GM19455 (cell line): ENCODE data around the gene NCOA4.
"Not testable (repeated sequence)": the region's sequence is repeated elsewhere in the genome, so short reads cannot be mapped to it uniquely, and the experiment has no call there.

ENCODE experiments used
- ATAC-seq: cut with Tn5 transposase; IDR thresholded peaks from one replicate; pipeline ENCODE4 v1.9.1; 2021; ENCODE audit not compliant: unreplicated experiment

The NCOA4 gene

DNA sequence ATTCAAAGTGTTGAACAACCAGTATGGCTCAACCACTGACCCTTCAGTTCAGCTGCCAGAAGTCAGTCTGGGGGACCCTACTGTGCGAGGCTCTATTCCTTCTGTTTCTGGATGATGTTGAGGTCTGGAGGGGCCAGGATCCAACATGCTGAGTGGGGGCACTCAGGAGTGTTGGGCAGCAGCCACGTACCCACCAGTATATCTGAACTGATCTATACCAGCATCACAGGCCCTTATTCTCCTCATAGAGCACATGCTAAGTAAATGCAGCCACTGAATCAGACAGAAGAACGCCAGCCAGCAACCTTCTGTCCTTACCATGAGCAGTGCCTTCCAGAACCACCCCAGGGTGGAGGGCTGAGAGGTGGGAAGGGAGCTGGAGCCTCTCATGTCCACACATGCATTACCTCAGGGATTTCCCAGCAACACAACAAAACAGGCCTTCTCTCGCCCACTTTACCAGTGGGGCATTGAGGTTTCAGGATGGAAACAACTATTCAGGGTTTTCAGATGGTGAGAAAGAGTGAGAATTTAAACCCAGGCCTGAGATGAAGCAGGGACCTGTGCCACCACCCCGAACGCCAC is 22.5 kb upstream of the NCOA4 start:
- no peak for ATAC-seq

DNA sequence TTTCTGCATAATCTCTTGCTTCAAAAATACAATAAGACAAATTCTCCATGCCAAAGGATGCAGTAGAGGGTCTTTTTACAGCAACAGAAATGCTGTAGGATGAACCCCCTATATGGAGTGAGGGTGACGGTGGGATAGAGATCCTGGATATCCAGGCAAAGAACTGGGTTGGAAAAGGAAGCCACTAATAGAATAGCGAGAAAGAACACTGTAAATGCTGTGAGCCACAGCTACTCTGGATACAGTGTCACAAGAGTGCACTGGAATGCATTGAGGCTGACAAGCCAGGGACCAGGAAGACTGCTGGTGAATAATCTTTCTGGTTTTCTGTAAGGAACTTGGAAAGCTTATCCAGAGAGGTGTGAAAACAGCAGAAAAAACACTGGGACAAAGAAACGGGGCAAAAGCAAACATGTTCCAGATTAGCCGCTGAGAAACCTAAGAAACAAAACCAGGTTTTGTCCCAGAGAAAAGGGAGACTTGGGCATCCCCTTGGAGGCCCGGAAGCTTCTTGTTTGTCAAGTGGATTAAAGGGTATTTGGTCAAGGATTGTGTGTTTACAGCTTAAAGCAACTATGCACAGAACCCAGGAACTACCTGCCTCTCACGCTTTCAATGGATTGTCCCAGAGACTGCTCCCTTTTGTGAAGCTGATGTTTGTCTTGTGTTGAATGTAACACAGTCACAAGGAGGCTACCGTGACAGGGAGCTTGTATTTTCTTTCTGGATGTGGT is 21.8 kb upstream of the NCOA4 start:
- no peak for ATAC-seq

DNA sequence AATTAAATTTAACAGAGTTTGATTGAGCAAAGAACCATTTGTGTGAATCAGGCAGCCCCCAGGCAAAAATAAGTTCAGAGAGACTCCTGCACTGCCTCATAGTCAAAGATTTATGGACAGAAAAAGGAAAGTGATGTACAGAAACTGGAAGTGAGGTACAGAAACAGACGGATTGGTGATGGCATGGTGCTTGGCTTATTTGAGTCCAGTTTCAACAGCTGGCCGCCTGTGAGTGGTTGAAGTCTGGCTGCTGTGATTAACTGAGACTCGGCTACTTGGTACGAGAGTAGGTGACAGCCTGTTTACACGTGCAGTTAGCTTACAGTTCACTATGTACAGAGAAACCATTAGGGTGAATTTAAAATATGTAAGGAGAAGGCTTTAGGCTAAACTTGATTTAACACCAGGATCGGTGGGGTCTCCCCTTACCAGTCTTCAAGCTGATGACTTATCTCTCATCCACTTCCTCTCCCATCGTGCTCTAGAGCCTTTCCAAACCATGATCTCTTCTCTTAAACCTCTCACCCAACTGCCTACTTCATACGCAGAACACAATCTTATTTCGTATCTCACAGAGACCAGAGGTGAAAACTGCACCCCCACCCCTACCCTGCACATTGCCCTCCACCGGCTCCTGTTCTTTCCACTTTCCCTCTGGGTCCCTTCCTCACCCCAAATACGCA is 20.7 kb upstream of the NCOA4 start:
- no peak for ATAC-seq

DNA sequence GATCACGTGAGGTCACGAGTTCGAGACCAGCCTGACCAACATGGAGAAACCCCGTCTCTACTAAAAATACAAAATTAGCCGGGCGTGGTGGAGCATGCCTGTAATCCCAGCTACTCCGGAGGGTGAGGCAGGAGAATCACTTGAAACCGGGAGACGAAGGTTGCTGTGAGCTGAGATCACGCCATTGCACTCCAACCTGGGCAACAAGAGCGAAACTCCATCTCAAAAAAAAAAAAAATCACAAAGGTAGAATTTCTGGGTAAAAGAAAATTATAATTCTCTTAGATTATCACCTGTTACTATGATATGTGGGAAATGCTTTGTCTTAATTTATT is 19.0 kb upstream of the NCOA4 start:
- not testable (repeated sequence) for ATAC-seq

DNA sequence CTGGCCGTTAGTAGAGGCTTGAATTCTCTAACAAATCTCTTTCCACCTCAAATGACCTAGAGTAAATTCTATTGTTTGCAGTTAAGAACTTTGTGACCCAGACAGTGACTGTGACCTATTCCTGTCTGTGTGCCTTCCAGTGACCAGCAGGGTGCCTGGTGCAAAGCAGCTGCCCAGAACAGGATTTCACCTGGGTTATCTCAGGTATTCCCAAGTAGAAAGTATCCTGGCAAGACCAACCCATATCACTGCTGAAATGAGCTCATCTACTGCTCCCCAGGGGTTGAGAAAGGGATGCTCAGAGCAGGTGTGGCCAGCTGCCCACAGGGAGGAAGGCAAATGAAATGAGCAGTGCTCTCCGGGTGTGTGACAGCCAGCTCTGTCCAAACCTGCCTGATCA is 17.7 kb upstream of the NCOA4 start:
- no peak for ATAC-seq

DNA sequence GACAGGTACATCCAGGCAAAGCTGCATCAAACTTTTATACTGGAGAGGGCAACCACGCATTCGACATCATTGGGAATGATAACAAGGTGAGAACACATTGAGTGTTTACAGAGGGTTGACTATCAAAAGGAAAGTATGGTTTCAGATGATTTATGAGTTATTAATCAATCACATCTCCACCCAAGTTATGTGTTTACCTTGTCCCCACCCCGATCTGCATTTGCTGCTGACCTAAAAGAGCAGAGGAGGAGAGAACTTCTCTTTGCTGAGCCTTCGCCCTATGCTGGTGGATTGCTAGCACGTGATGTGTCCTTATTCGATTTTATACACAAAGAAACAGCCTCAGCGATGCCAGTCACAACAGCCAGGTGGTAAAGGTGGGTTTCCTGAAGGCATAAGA is 15.8 kb upstream of the NCOA4 start, which contains the start of gene MSMB:
MSMB (minus strand) TSS at position 9 of the 400 bp plus-strand sequence. CDS start 32 bp downstream, outside the sequence.
- ATAC-seq: no peak

DNA sequence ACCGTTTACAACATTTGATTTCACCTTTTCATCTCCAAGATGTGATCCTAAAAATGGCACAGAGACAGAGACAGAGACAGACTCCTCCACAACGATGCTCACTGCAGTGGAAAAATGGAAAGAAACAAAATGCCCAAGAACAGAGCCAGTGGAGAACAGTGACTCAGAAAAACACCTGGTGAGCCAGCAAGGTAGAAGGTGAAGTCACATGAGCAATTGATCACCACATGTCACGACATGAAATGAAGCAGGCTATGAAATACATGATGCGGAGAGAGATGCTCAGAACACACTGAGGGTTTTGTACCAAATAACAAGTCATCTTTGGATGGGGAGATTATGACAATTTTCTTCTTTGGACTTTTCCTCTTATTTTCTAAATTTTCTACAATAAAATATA is 12.1 kb upstream of the NCOA4 start:
- no peak for ATAC-seq

DNA sequence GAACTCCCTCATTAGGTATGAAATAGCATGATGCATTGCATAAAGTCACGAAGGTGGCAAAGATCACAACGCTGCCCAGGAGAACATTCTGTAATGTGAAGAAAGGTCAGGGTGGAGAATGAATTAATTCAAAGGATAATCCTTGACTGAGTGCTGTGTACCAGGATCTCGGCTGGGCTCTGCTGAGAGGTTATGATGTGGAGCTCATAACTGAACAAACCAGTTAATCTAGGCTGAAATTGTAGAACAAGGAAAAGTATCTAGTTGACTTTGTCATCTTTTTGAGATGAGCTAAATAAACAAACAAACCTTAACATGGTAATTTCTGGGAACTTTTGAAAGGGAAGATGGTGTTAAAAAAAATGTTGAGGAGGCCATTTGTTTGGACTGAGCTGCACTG is 9.6 kb upstream of the NCOA4 start:
- ATAC-seq: no peak

DNA sequence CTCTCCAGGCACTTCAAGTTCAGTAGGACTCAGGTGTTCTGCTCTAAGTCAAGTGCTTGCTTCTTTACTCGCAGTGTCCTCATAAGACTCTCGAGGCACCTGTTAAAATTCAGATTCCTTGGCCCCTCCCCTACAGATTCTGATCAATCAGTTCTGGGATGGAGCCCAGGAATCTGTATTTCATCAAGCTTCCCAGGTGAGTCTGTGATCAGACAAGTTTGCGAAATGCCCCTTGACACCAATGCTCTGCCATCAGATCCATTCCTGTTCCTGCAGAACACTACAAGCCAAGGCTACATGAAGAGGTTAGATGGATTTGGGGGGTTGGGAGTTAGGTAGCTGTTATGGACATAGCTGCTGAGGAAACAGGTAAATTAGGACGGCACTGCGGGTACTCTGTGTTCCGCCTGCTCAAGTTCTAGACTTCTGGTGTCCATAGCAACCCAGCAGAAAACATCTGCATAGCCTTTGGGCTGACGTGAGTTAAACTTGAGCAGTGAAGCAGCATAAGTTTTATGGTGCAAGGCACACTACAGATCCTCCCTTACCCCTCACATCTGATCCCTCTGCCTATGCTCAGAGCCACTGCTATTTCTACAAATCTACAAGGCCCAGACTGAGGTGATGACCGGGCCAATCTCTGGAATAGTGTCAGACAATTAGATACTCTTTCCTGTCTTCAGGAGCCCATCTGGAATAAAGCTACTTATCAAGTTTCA is 6.8 kb upstream of the NCOA4 start:
- no peak for ATAC-seq

DNA sequence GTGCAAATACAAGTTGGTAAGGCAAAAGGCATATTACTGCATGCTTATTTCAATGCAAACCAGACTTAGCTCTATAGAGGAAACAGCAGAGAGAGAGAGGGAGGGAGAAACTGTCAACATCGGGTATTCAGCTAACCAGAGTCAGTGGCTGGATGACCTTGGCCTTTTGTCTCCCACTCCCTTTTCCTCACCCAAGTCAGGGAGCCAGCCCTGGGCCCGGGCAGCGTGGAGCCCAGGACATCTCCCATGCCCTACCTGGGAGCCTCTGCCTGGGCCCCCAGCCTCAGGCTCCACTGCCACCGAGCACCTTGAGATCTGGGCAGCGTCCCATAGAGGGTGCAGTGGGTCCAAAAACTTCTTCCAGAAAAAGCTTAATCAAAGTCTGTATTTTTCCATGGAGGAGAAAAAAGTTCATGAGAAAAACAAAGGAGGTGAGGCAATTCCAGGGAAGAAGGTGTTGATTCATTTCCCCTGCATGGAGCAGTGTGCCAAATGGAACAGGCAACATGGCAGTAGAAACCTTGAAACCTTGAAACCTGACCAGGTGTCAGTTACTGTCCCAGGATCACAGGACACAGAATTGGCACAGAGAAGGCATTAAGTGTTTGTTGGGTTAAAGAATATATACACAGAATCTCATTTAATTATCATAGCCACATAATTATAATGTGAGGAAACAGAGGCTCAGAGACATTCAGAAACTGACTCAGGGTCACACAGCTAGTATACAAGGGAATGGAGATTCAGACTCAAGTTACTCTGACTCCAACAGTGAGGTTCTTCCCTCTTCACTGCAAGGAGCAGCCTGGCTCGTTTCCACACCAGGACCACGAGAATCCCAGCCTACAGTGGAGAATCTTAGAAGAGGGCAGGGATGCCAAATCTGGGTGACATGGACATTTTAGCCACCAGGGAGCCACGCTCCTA is 5.8 kb upstream of the NCOA4 start:
- ATAC-seq: no peak

DNA sequence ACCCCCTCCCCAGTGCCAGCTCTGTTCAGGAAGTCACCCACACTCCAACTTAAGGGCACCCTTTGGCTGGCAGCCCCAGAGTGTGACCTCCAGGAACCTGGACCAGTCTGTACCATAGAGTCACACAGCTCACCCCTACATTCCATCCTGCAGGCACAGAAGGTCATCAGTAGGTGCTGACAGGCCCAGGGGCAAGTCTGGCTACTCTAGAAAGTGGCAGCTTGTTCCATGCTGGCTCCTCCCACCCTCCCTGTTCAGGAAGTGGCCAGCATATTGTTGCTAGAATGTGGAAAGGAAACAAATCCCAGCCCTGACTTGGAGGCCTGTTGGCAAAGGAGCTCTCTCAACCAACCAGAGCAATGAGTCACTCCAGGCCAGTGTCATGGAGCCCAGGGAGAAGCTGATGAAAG is 3.2 kb upstream of the NCOA4 start:
- no peak for ATAC-seq

DNA sequence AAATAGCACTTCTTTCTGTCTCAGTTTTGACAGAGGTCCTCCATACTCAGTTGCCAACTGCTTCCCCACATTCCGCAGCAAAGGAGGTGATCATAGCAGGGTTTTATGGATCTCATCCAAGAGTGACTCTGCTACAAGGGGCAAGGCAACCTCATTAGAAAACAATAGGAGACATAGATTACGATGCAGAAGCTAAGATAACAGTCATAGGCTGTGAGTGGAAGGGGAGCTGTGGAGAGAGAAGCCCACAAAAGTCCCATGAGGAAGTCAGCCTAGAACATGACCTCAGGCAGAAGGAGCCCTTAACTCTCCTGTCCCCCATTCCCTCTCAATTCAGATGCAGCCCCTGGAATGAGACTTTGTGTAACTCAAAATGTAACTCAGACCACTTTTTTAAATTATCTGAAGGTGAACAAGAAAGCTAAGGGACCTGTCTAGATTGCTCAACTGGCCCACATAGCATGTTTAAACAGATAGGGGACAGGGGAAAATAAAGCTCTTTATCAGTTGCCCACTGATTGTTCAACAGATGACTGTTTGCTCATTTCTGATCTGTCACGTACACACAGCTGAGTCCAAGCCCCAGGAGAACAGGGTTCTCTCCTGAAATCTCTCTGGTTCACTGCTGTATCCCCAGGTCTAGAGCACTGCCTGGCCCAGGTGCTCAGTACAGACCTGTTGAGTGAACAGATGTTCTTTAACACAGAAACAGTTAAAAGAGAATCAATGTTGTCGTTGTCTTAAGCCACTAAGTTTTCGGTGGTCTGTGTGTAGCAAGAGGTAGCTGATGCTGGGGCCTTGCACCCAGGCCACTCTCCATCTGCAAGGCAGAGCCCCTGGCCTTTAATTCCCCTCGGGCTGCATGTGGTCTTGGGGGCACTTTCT is 1.5 kb upstream of the NCOA4 start:
- ATAC-seq: no peak

DNA sequence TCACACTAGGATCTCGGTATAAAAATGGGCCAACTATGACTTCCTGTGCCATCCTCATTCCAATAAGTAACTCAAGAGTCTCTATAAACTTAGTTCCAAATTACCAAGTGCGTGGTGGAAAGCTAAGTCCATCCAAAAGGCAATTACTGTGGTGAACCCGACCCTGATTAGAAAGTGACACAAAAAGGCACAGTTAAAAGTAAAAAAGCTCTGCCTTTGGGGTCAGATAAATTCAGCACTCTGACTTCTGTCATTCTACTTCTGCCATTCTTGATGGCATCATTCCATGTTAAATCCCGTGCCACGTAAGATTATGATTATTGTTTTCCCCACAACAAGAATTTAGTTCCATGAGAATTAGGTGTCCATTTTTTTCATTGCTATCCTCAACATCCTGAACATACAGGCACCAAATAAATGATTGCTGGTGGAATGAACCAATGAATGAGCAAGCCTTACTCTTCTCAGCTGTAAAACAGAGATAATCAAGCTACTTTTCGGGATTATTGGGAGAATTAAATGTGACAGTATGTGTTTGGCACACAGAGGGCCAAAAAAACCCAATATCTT is 877 bp downstream of the NCOA4 start:
- ATAC-seq: no peak

DNA sequence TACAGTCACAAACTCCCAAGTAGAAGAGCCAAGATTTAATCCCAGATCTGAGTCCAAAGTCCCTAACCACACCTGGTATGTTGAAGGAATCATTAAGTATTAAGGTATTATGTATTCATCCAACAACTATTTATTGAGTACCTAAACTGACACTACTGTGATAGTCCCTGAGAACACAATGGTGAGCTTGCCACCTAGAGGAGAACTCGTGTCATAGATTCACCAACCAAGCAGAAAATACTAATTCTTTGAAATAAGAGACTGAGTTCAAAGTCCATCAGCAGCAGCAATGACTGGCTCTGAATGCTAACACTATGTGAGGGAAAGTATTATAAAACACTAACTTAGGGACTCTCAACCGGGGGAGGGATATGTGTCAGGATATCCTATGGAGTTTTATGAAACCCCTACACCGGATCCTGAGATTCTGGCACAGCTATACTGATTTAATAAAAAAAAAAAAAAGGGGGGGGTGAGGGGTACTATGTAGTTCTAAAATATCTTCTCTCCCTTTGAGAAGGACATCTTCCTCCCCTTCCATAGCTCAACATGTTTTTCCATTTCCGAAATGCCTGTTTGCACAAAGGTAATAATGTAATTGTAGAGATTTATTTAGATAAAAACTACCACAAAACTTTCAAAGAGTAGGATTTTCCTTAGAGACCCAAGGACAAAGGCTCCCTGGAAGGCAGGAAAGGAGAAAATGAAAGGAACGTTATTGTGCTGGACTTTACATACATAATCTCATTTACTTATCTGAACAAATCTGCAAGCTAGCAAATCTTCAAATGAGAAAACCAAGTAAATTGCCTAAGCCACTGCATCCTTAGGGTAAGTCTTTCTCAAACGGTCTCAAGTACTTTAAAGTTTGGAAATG is 1.6 kb downstream of the NCOA4 start:
- ATAC-seq: peak; percentile 42

DNA sequence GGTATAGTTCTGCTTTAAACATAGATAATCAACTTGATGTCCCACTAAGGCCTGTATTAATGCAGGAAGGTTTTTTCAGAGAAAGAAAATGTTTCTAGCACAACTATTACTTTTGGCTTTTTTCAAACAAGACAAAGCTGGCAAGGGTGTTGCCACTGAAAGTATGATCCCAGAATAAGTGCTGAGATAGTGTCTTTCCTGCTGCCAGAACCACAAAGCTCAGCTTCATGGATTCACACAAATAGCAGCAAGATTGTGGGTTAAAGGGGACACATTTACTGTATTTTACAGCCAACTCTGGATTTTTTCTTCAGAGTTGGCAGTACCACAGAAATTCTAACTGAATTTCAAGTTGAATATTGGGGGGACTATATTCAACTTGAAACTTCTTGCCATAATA is 4.3 kb downstream of the NCOA4 start:
- ATAC-seq: no peak

DNA sequence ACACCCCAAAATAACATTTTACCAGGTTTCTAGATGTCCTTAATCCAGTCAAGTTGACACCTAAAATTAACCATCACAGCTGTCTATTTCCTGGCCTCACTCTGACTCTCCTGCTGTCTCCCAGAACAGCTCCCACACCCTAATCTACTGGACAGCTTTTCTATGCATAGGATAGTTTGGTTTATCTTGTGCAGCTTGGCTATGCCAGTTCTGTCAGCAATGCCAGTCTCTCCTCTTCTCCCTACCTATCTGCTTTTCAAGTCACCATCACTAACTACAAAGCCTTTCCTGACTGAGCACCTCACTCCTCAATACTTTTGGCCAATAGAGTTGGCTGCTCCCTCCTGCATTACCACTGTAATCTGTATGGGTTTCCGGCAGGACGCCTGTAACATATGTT is 5.0 kb downstream of the NCOA4 start:
- no peak for ATAC-seq

DNA sequence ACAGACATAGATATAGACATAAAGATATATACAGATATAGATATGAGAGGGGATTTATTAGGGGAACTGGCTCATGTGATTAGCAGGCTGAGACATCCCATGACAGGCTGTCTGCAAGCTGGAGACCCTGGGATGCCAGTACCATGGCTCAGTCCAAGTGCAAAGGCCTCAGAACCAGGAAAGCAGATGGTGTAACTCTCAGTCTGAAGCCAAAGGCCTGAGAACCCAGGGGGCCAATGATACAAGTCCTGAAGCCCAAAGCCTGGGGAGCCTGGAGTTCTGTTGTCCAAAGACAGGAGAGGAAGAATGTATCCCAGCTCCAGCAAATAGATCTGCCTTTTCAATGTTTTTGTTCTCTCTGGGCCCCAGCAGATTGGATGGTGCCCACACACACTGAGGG is 5.5 kb downstream of the NCOA4 start:
- ATAC-seq: no peak

DNA sequence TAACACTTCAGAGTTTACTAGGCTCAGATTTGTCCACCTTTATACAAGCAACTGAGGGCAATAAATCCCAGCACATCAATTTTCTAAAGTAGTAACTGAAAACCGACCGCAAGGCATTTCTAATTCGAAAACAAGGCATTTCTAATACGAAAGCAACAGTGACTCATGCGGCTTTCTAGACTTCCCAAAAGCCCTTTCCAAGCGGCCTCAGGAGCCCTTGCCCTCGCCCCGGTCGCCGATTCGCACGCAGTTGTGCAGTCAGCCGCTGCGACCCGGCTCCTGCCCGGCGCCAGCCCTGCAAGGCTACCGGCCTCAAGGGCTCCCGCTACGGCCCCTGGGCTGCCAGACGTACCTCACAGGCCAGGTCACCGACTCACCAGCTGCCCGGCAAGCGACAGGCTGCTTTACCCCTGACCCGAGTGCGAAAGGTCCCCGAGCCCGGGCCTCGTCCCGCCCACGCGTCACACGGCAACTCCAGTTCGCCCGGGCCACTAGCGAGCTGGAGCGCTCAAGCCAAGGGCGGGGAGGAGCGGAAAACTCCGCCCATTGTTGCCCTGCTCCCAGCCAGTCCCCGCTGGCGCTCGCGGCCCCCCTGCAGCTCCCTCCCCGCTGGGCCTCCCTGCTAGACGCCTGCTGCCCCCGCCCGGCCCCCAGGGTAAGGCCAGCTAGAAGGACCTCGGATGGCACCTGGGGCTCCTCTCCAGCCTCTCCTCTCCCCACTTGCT is 7.3 kb downstream of the NCOA4 start:
- peak; percentile 92 for ATAC-seq
